Right atrium auricular region (tissue), 2 donors: ENCODE measurements around the gene DEPDC5. TPM values are rescaled to one million over a fixed set of nuclear protein-coding genes. Genes with fewer than 3 reads are reported as not detected.

ENCODE experiments used
- DNase-seq: peaks from one replicate; pipeline ENCODE4 v3.0.0-alpha.2; 2019; ENCODE audit warnings: low spot score
- H3K27ac ChIP-seq, 2 donors: fragments of 200-600 bp; sonication (generic); 1 replicate in 1 of 2; 2 replicates in 1 of 2; pipeline ENCODE4 v1.5.1; 2016 to 2019
- H3K27me3 ChIP-seq, 2 donors: fragments of 200-600 bp; sonication (generic); one replicate each; pipeline versions ENCODE4 v1.5.1 to v1.6.0; 2017 to 2019
- H3K36me3 ChIP-seq: fragments of 200-600 bp; sonication (generic); one replicate; pipeline ENCODE4 v1.5.1; 2016
- H3K4me1 ChIP-seq, 2 donors: fragments of 200-600 bp; sonication (generic); one replicate each; pipeline versions ENCODE4 v1.5.1 to v1.6.0; 2017 to 2019
- H3K4me3 ChIP-seq, 2 donors: fragments of 200-600 bp; sonication (generic); 1 replicate in 1 of 2; 2 replicates in 1 of 2; pipeline ENCODE4 v1.5.1; 2017 to 2019; ENCODE audit warnings: mild to moderate bottlenecking in 1 of 2, moderate library complexity in 1 of 2
- H3K9me3 ChIP-seq, 2 donors: fragments of 200-600 bp; sonication (generic); one replicate each; pipeline ENCODE4 v1.5.1; 2019
- total RNA-seq, 2 donors: library from RNA; depleted of rRNA; stranded (reverse); fragments of >200 nt; gene quantifications; one replicate each; pipeline ENCODE4 v1.1.0, GENCODE V29; 2016
- TF ChIP-seq, protein P1 (sequence below), 2 donors: fragments of 200-600 bp; sonication (generic); IDR thresholded peaks; one replicate each; pipeline ENCODE4 v1.5.1; 2019; ENCODE audit warnings: antibody characterized with exemption in 2 of 2

The DEPDC5 gene
- total RNA-seq, 2 donors from 2014 or later, result 7.0 to 8.6 TPM

DNA sequence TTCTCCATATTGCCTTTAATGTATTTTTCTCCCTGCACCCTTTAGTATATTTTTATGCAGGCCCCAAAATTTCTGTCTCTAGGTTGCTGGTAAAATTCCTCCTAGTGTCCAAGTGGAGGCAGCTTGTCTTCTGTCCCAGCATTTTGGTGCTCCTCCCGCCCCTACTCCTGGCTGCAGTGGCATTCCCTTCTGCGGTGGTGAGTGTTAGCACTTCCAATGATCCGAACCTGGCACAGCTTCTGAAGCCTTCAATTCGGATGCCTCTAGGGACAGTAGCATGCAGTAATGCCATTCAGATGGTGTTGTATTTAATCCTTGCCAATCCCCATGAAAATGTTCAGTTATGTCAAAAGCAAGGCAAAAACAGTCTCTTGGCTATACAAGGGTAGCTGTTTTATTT, 196.4 kb downstream of the DEPDC5 start:
- Histone ChIP-seq H3K4me3 (no peak overlapping the region), H3K9me3 (no peaks in the 10 kb centered on the region), H3K27me3 (no peaks in the 10 kb centered on the region), H3K36me3 (peaks cover 8% of the 10 kb centered on the region), H3K27ac (peak overlapping the region in 1 of 2 donors; percentile 70), H3K4me1 (peaks cover 0 to 77% of the 10 kb centered on the region in 2 donors)
- TF ChIP-seq, protein P1, sequence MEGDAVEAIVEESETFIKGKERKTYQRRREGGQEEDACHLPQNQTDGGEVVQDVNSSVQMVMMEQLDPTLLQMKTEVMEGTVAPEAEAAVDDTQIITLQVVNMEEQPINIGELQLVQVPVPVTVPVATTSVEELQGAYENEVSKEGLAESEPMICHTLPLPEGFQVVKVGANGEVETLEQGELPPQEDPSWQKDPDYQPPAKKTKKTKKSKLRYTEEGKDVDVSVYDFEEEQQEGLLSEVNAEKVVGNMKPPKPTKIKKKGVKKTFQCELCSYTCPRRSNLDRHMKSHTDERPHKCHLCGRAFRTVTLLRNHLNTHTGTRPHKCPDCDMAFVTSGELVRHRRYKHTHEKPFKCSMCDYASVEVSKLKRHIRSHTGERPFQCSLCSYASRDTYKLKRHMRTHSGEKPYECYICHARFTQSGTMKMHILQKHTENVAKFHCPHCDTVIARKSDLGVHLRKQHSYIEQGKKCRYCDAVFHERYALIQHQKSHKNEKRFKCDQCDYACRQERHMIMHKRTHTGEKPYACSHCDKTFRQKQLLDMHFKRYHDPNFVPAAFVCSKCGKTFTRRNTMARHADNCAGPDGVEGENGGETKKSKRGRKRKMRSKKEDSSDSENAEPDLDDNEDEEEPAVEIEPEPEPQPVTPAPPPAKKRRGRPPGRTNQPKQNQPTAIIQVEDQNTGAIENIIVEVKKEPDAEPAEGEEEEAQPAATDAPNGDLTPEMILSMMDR (IDR thresholded peaks at IDR 0.05), result no peak
- DNase-seq, result no peak

DNA sequence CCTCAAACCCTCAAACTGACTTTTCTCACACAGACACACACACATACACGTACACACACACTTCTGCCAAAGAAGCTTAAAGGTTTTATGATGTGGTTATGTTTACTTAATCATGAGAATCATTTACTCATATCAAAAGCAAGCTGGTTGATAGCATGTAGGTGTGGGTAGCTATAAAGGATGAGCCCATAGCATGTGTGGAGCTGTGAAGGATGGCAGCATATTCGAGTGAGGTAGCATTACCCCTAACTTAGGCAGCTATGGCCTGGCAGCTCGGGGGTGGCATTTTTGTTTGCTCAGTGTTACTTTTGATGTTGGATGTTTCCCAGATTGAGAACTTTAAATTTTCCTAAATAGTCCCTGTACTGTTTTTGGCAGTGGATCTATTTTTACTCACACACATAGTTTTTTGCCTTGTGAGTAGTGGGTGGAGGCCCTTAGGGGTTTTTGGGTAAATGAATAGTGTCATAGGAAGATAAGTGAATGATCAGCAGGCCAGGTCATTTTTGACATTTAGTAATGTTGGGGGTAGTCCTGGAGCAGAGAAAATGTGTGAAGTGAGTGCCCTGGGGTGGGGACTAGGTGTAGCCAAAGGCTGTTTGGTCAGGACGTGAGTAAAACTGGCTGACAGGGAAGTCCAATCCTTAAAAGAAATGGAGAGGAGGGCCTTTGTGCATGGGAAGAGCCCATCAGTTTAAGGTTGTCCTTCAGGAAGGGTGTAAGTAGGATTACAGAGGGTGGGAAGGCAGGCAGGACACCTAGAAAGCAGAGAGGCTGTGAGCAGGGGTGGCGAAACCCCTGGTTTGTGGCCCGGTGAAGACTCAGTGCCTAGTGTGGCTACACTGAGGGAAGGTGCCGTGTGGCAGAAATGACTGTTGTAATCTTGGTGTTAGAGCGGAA, 197.6 kb downstream of the DEPDC5 start:
- H3K4me3 ChIP-seq, result no peak overlapping the region
- H3K27ac ChIP-seq, result peak overlapping the region; percentile 70 to 73
- H3K9me3 ChIP-seq, result no peaks in the 10 kb centered on the region
- H3K36me3 ChIP-seq, result peaks cover 16% of the 10 kb centered on the region
- TF ChIP-seq, protein P1 (IDR thresholded peaks at IDR 0.05), result no peak
- peaks cover 0 to 65% of the 10 kb centered on the region in 2 donors for H3K4me1 ChIP-seq
- H3K27me3 ChIP-seq, result no peaks in the 10 kb centered on the region
- no peak for DNase-seq

DNA sequence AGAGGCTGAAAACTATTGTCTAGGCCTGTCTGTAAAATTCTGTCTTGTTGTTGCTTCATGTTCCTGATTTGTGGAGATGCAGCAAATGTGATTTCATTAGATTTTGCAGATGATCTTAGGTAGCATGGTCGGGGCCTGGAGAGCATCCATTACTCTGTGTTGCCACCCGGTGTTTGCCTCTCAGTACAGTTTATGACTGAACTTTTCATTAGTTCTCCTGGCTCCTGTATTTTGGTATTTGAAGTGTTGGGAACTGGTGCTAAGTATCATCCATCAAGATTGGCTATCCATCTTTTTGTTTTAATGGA, 198.2 kb downstream of the DEPDC5 start:
- Histone ChIP-seq H3K4me3 (no peak overlapping the region), H3K27ac (peak overlapping the region; percentile 70 to 73), H3K36me3 (peaks cover 22% of the 10 kb centered on the region), H3K27me3 (no peaks in the 10 kb centered on the region), H3K9me3 (no peaks in the 10 kb centered on the region), H3K4me1 (peaks cover 0 to 59% of the 10 kb centered on the region in 2 donors)
- no peak for DNase-seq
- TF ChIP-seq, protein P1 (IDR thresholded peaks at IDR 0.05), result no peak

- H3K27me3 ChIP-seq, result no peaks in the 10 kb centered on the region
- peaks cover 0 to 58% of the 10 kb centered on the region in 2 donors for H3K4me1 ChIP-seq
- H3K9me3 ChIP-seq, result no peaks in the 10 kb centered on the region
- peaks cover 26% of the 10 kb centered on the region for H3K36me3 ChIP-seq
- TF ChIP-seq, protein P1 (IDR thresholded peaks at IDR 0.05), result no peak
- peak overlapping the region; percentile 70 to 73 for H3K27ac ChIP-seq
- no peak overlapping the region for H3K4me3 ChIP-seq
- no peak for DNase-seq
Observed at GRCh38 chr22:31952472-31952871, 198.7 kb downstream of the DEPDC5 start.

DNA sequence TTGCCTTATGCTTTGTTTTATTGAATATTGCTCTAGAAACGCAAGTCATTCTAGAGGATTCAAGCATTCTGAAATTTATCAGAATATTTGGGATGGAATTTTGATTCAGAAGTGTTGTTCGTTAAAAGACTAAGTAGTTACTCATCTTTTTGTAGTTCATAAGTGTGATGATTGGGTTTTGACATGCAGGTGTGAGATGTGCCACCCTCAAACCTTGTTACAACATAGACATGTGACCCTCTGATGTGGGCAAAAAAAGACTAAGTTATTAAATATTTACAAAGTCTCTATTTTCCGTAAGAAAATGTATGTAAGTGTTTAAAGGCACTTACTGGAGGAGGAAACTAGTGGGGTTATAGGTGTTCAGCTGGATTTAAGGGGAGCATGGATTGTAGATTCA, 199.4 kb downstream of the DEPDC5 start:
- no peak for DNase-seq
- no peak overlapping the region for H3K4me3 ChIP-seq
- H3K9me3 ChIP-seq, result no peaks in the 10 kb centered on the region
- H3K36me3 ChIP-seq, result peaks cover 26% of the 10 kb centered on the region
- TF ChIP-seq, protein P1 (IDR thresholded peaks at IDR 0.05), result no peak
- H3K4me1 ChIP-seq, result peaks cover 0 to 58% of the 10 kb centered on the region in 2 donors
- peak overlapping the region; percentile 70 to 73 for H3K27ac ChIP-seq
- no peaks in the 10 kb centered on the region for H3K27me3 ChIP-seq
